ENCODE results near the gene SETD7. TPM values are rescaled to one million over a fixed set of nuclear protein-coding genes. Genes with fewer than 3 reads are reported as not detected.
A peak's percentile ranks its signal among the peaks of the same experiment; 100 is the strongest.

Gene SETD7
- polyA plus RNA-seq, 3 donors, result 14.1 to 16.8 (median 15.4) TPM

DNA sequence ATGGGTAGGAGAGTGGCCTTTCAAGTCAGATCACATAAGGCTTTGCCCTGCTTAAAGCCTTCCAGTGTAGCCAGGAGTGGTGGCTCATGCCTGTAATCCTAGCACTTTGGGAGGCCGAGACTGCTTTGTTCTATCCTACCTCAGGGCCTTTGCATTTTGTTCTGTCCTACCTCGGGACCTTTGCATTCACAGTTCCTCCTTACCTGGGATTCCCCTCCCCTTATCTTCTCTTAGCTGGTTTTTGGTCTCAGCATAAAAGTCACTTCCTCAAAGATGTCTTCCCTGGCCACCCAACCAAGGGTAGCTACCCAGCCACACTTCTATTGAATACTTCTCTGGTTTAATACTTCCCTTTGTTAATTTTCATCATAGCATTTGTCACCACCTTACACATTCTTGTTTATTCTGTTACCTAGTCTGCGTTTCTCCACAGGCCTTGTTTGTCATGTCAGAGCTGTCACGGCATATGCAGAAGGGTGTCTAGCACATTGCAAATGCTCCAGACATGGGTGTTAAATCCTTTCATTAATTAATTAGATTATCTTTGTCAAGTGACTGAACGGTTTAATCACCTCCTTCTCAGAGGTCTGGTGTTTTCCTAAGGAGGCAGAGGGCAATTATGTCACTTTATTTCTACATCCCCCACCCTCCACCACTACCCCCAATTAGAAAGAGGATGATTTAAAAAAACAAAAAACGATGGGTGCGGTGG lies 11.3 kb upstream of the SETD7 start:
- no peak overlapping the region for H2AFZ ChIP-seq (ENCODE audit: insufficient read depth, low read depth, low read length, poor library complexity, severe bottlenecking)
- H3K9me3 ChIP-seq (replicated peaks in 1 of 2; ENCODE audit: control insufficient read depth in 1 of 2, insufficient read depth in 1 of 2, low read length in 2 of 2), result peaks cover 0 to 1% of the 10 kb centered on the region in 2 donors
- H3K4me2 ChIP-seq (replicated peaks; ENCODE audit: extremely low read depth, low read length, poor library complexity, severe bottlenecking), result no peak overlapping the region
- peaks cover 0 to 7% (median 4%) of the 10 kb centered on the region in 7 donors for H3K9me3 Mint-ChIP-seq
- no peaks in the 10 kb centered on the region for H3K79me2 ChIP-seq (ENCODE audit: insufficient read depth, low read length)
- WGBS (ENCODE audit: insufficient coverage), result 79% methylated on average over 3 of the region's 7 CpGs
- TF ChIP-seq, protein P1, sequence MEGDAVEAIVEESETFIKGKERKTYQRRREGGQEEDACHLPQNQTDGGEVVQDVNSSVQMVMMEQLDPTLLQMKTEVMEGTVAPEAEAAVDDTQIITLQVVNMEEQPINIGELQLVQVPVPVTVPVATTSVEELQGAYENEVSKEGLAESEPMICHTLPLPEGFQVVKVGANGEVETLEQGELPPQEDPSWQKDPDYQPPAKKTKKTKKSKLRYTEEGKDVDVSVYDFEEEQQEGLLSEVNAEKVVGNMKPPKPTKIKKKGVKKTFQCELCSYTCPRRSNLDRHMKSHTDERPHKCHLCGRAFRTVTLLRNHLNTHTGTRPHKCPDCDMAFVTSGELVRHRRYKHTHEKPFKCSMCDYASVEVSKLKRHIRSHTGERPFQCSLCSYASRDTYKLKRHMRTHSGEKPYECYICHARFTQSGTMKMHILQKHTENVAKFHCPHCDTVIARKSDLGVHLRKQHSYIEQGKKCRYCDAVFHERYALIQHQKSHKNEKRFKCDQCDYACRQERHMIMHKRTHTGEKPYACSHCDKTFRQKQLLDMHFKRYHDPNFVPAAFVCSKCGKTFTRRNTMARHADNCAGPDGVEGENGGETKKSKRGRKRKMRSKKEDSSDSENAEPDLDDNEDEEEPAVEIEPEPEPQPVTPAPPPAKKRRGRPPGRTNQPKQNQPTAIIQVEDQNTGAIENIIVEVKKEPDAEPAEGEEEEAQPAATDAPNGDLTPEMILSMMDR (IDR thresholded peaks at IDR 0.05), result no peak
- peak overlapping the region in 1 of 7 donors; percentile 21 for H3K27ac Mint-ChIP-seq
- no peak overlapping the region for H3K4me3 Mint-ChIP-seq
- no peaks in the 10 kb centered on the region for H3K36me3 Mint-ChIP-seq
- no peak overlapping the region for H3K27ac ChIP-seq (ENCODE audit: low read depth in 1 of 2, low read length in 2 of 2)
- no peak for DNase-seq
- no peaks in the 10 kb centered on the region for H3K4me1 ChIP-seq (ENCODE audit: control insufficient read depth in 1 of 2, insufficient read depth in 2 of 2, low read length in 2 of 2)
- intact Hi-C loops (cut with micrococcal nuclease), result no loop called here
- no peak overlapping the region for H3K9ac ChIP-seq (ENCODE audit: insufficient read depth, low read length, poor library complexity, severe bottlenecking)
- H3K27me3 ChIP-seq (ENCODE audit: control insufficient read depth in 2 of 2, insufficient read depth in 2 of 2, low read length in 2 of 2), result no peaks in the 10 kb centered on the region
- H3K4me3 ChIP-seq (replicated peaks in 1 of 3; ENCODE audit: low read depth in 2 of 3, low read length in 3 of 3), result no peak overlapping the region
- H3K4me1 Mint-ChIP-seq, result peaks cover 9% of the 10 kb centered on the region
- H3K27me3 Mint-ChIP-seq (ENCODE audit: low read depth in 3 of 3), result peaks cover 0 to 2% (median 0%) of the 10 kb centered on the region in 3 donors
- no peaks in the 10 kb centered on the region for H3K36me3 ChIP-seq (replicated peaks in 1 of 2; ENCODE audit: control insufficient read depth in 1 of 2, insufficient read depth in 2 of 2, low read length in 2 of 2)
- no peaks in the 10 kb centered on the region for H4K20me1 ChIP-seq (ENCODE audit: insufficient read depth, low read length)

DNA sequence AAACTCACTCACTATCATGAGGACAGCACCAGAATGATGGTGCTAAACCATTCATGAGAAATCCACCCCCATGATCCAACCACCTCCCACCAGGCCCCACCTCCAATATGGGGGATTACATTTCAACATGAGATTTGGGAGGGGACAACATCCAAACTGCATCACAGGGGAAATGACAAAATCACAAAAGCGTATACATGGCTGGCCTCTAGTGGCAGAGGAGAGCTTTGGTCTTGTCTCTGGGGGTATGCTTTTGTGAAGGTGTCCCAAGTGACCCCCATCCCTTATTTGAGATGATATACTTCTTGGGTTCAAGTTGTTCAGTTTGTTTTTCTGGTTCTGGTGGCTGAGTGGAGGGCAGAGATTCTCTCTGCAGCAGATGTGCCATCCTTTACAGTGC lies 8.5 kb upstream of the SETD7 start:
- Mint-ChIP-seq H3K9me3 (peaks cover 0 to 7% (median 0%) of the 10 kb centered on the region in 7 donors), H3K36me3 (no peaks in the 10 kb centered on the region), H3K4me1 (peaks cover 28% of the 10 kb centered on the region), H3K27me3 (ENCODE audit: low read depth in 3 of 3) (peaks cover 0 to 2% (median 0%) of the 10 kb centered on the region in 3 donors), H3K27ac (peak overlapping the region in 4 of 7 donors; percentile 17 to 81 (median 19)), H3K4me3 (no peak overlapping the region)
- Histone ChIP-seq H3K9ac (ENCODE audit: insufficient read depth, low read length, poor library complexity, severe bottlenecking) (no peak overlapping the region), H3K4me1 (ENCODE audit: control insufficient read depth in 1 of 2, insufficient read depth in 2 of 2, low read length in 2 of 2) (peaks cover 18 to 20% of the 10 kb centered on the region in 2 donors), H3K27me3 (ENCODE audit: control insufficient read depth in 2 of 2, insufficient read depth in 2 of 2, low read length in 2 of 2) (no peaks in the 10 kb centered on the region), H3K36me3 (replicated peaks in 1 of 2; ENCODE audit: control insufficient read depth in 1 of 2, insufficient read depth in 2 of 2, low read length in 2 of 2) (no peaks in the 10 kb centered on the region), H4K20me1 (ENCODE audit: insufficient read depth, low read length) (no peaks in the 10 kb centered on the region), H3K79me2 (ENCODE audit: insufficient read depth, low read length) (no peaks in the 10 kb centered on the region), H3K27ac (ENCODE audit: low read depth in 1 of 2, low read length in 2 of 2) (no peak overlapping the region), H2AFZ (ENCODE audit: insufficient read depth, low read depth, low read length, poor library complexity, severe bottlenecking) (no peak overlapping the region), H3K4me3 (replicated peaks in 1 of 3; ENCODE audit: low read depth in 2 of 3, low read length in 3 of 3) (no peak overlapping the region), H3K9me3 (replicated peaks in 1 of 2; ENCODE audit: control insufficient read depth in 1 of 2, insufficient read depth in 1 of 2, low read length in 2 of 2) (no peaks in the 10 kb centered on the region), H3K4me2 (replicated peaks; ENCODE audit: extremely low read depth, low read length, poor library complexity, severe bottlenecking) (no peak overlapping the region)
- DNase-seq, result no peak
- TF ChIP-seq, protein P1 (IDR thresholded peaks at IDR 0.05), result no peak
- WGBS (ENCODE audit: insufficient coverage), result no CpG with 5 or more reads among the region's 1 CpG
- intact Hi-C loops (cut with micrococcal nuclease), result no loop called here

Data from CD14-positive monocyte (primary cell).